Subcutaneous abdominal adipose tissue (tissue), 5 donors: ENCODE measurements around the gene MMD2.

Source experiments
- H3K27ac ChIP-seq: one replicate; pipeline ENCODE4 v1.7.0; 2013; ENCODE audit warnings: low read depth, mild to moderate bottlenecking, inconsistent platforms, low read length, moderate library complexity
- H3K27me3 ChIP-seq, 5 donors: one replicate each; pipeline ENCODE4 v1.7.0; 2013; ENCODE audit warnings: low read length in 5 of 5, inconsistent platforms in 1 of 5; ENCODE audit not compliant: control insufficient read depth in 5 of 5, insufficient read depth in 4 of 5
- H3K36me3 ChIP-seq, 5 donors: one replicate each; pipeline ENCODE4 v1.7.0; 2013; ENCODE audit warnings: low read length in 5 of 5; ENCODE audit not compliant: control insufficient read depth in 5 of 5, insufficient read depth in 5 of 5
- H3K4me1 ChIP-seq, 5 donors: one replicate each; pipeline ENCODE4 v1.7.0; 2013; ENCODE audit warnings: low read length in 5 of 5, mild to moderate bottlenecking in 3 of 5, moderate library complexity in 1 of 5; ENCODE audit not compliant: control insufficient read depth in 5 of 5, insufficient read depth in 5 of 5
- H3K4me3 ChIP-seq, 5 donors: one replicate each; pipeline ENCODE4 v1.7.0; 2013; ENCODE audit warnings: low read length in 5 of 5, low read depth in 1 of 5
- H3K9ac ChIP-seq, 5 donors: one replicate each; pipeline ENCODE4 v1.7.0; 2013; ENCODE audit warnings: low read length in 5 of 5, mild to moderate bottlenecking in 4 of 5, moderate library complexity in 3 of 5
- H3K9me3 ChIP-seq, 5 donors: one replicate each; pipeline ENCODE4 v1.7.0; 2013; ENCODE audit warnings: low read length in 5 of 5; ENCODE audit not compliant: control insufficient read depth in 5 of 5
- donor health status: healthy.
- donor health status: healthy.
- donor health status: healthy.
- donor health status: healthy.
- donor health status: healthy.

MMD2 gene

GRCh38 chr7:4959893-4960292, 906 bp upstream of the MMD2 start:
- Histone ChIP-seq H3K36me3 (no peaks in the 10 kb centered on the region), H3K27ac (no peak overlapping the region), H3K9ac (no peak overlapping the region), H3K27me3 (peaks cover 27 to 34% (median 29%) of the 10 kb centered on the region in 5 donors), H3K9me3 (no peaks in the 10 kb centered on the region), H3K4me1 (peaks cover 0 to 4% (median 3%) of the 10 kb centered on the region in 5 donors), H3K4me3 (no peak overlapping the region)

GRCh38 chr7:4959306-4959705, 319 bp upstream of the MMD2 start:
- H3K4me3 ChIP-seq, result no peak overlapping the region
- H3K9me3 ChIP-seq, result no peaks in the 10 kb centered on the region
- no peak overlapping the region for H3K27ac ChIP-seq
- H3K9ac ChIP-seq, result no peak overlapping the region
- H3K4me1 ChIP-seq, result peaks cover 0 to 4% (median 3%) of the 10 kb centered on the region in 5 donors
- peaks cover 27 to 35% (median 30%) of the 10 kb centered on the region in 5 donors for H3K27me3 ChIP-seq
- H3K36me3 ChIP-seq, result no peaks in the 10 kb centered on the region

- Histone ChIP-seq H3K27ac (no peak overlapping the region), H3K36me3 (no peaks in the 10 kb centered on the region), H3K4me3 (no peak overlapping the region), H3K9ac (no peak overlapping the region), H3K9me3 (no peaks in the 10 kb centered on the region), H3K4me1 (peaks cover 0 to 4% (median 3%) of the 10 kb centered on the region in 5 donors), H3K27me3 (peaks cover 22 to 33% (median 27%) of the 10 kb centered on the region in 5 donors)
Observed at GRCh38 chr7:4957847-4958476, 1.0 kb downstream of the MMD2 start.

GRCh38 chr7:4951903-4952636, 6.9 kb downstream of the MMD2 start:
- H3K4me1 ChIP-seq, result no peaks in the 10 kb centered on the region
- H3K27ac ChIP-seq, result no peak overlapping the region
- no peak overlapping the region for H3K9ac ChIP-seq
- no peaks in the 10 kb centered on the region for H3K36me3 ChIP-seq
- peaks cover 0 to 10% (median 4%) of the 10 kb centered on the region in 5 donors for H3K9me3 ChIP-seq
- H3K27me3 ChIP-seq, result peaks cover 0 to 17% (median 13%) of the 10 kb centered on the region in 5 donors
- H3K4me3 ChIP-seq, result no peak overlapping the region

- no peaks in the 10 kb centered on the region for H3K4me1 ChIP-seq
Observed at GRCh38 chr7:4951304-4951703, 7.7 kb downstream of the MMD2 start.

GRCh38 chr7:4948402-4948801, 10.6 kb downstream of the MMD2 start:
- peaks cover 0 to 12% (median 6%) of the 10 kb centered on the region in 5 donors for H3K27me3 ChIP-seq
- no peak overlapping the region for H3K27ac ChIP-seq
- H3K36me3 ChIP-seq, result no peaks in the 10 kb centered on the region

More at GRCh38 chr7:4951304-4951703, 7.7 kb downstream of the MMD2 start:
- H3K4me3 ChIP-seq, result no peak overlapping the region
- peaks cover 0 to 12% (median 9%) of the 10 kb centered on the region in 5 donors for H3K27me3 ChIP-seq
- no peak overlapping the region for H3K27ac ChIP-seq
- H3K36me3 ChIP-seq, result no peaks in the 10 kb centered on the region
- H3K9ac ChIP-seq, result no peak overlapping the region
- peaks cover 0 to 10% (median 4%) of the 10 kb centered on the region in 5 donors for H3K9me3 ChIP-seq

DNA sequence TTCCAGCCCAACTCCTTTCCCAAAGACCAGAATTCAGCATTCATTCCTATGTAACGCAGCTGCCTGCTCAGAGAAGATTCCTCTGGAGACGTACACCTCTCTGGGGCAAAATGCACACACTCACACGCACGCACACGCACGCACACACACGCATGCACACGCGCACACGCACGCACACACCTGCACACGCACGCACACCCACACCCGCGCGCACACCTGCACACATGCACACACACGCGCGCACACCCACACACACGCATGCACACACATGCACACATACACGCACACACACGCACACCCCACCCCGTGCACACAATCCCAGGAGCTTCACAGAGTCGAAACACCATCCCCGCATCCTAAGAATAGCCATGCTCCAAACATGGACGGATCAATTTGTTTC, 13.0 kb downstream of the MMD2 start:
- no peak overlapping the region for H3K4me3 ChIP-seq
- H3K36me3 ChIP-seq, result no peaks in the 10 kb centered on the region
- peaks cover 0 to 5% (median 2%) of the 10 kb centered on the region in 5 donors for H3K27me3 ChIP-seq
- H3K9ac ChIP-seq, result no peak overlapping the region
- H3K27ac ChIP-seq, result no peak overlapping the region
- H3K4me1 ChIP-seq, result no peaks in the 10 kb centered on the region
- H3K9me3 ChIP-seq, result peaks cover 0 to 10% (median 4%) of the 10 kb centered on the region in 5 donors

More at GRCh38 chr7:4948402-4948801, 10.6 kb downstream of the MMD2 start:
- Histone ChIP-seq H3K9ac (no peak overlapping the region), H3K9me3 (peaks cover 0 to 10% (median 4%) of the 10 kb centered on the region in 5 donors), H3K4me3 (no peak overlapping the region), H3K4me1 (no peaks in the 10 kb centered on the region)

GRCh38 chr7:4944939-4945338, 14.0 kb downstream of the MMD2 start:
- peaks cover 0 to 11% (median 3%) of the 10 kb centered on the region in 5 donors for H3K27me3 ChIP-seq

DNA sequence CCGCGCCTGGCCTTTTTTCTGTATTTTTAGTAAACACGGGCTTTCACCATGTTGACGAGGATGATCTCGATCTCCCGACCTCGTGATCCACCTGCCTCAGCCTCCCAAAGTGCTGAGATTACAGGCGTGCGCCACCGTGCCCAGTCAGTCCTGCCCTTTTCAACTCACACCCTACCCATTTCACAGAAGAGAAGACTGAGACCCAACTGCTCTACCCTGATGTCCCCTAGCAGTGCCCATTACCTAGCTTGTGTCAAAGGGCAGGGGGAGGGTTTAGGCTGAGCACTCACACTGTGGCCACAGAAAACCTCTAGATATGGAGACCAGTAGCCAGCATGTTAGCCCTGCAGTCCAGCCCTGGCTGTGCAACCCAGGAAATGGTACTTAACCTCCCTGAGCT, 15.7 kb downstream of the MMD2 start:
- no peak overlapping the region for H3K27ac ChIP-seq
- peaks cover 0 to 11% (median 3%) of the 10 kb centered on the region in 5 donors for H3K27me3 ChIP-seq
- H3K9me3 ChIP-seq, result peaks cover 0 to 5% (median 1%) of the 10 kb centered on the region in 5 donors
- no peaks in the 10 kb centered on the region for H3K4me1 ChIP-seq
- no peaks in the 10 kb centered on the region for H3K36me3 ChIP-seq
- H3K4me3 ChIP-seq, result no peak overlapping the region
- no peak overlapping the region for H3K9ac ChIP-seq

More at GRCh38 chr7:4944939-4945338, 14.0 kb downstream of the MMD2 start:
- no peak overlapping the region for H3K4me3 ChIP-seq
- no peaks in the 10 kb centered on the region for H3K36me3 ChIP-seq
- no peak overlapping the region for H3K9ac ChIP-seq
- peaks cover 0 to 10% (median 4%) of the 10 kb centered on the region in 5 donors for H3K9me3 ChIP-seq
- H3K27ac ChIP-seq, result no peak overlapping the region
- H3K4me1 ChIP-seq, result no peaks in the 10 kb centered on the region
